GM12878 (cell line): Measurements from ENCODE around the gene ATP6V0E2. TPM values are rescaled to one million over a fixed set of nuclear protein-coding genes. Genes with fewer than 3 reads are reported as not detected.

Experiments used
- ATAC-seq: fragments of 200-7000 bp; cut with Tn5 transposase; 3 replicates; pipeline ENCODE4 v1.9.1; 2020; ENCODE audit warnings: mild to moderate bottlenecking, moderate library complexity
- BruUV-seq: library from RNA; stranded (reverse); fragments of 400-500 nt; replicated peaks from 2 replicates; lab custom pipeline; 2021; lab: Mats Ljungman, UMichigan
- CTCF ChIA-PET: fragments of 300-600 bp; sonication (Branson Sonifier 250); formaldehyde crosslinking; extraction: SDS; loops from one replicate; lab custom pipeline; 2021; ENCODE audit warnings: inconsistent platforms; lab: Yijun Ruan, JAX
- POLR2A ChIA-PET: fragments of 350-600 bp; formaldehyde crosslinking; extraction: SDS; loops from one replicate; lab custom pipeline; 2021; ENCODE audit warnings: inconsistent platforms; lab: Charles Lee
- RAD21 ChIA-PET: fragments of 300-600 bp; sonication (Branson Sonifier 250); formaldehyde crosslinking; loops from one replicate; lab custom pipeline; 2023; ENCODE audit warnings: antibody characterized with exemption; ENCODE audit not compliant: unreplicated experiment; lab: Charles Lee
- SMC1A ChIA-PET: fragments of 300-600 bp; sonication (Branson Sonifier 250); formaldehyde crosslinking; loops from one replicate; lab custom pipeline; 2023; ENCODE audit not compliant: unreplicated experiment, uncharacterized antibody; lab: Charles Lee
- DNase-seq: peaks from one replicate; pipeline ENCODE4 v3.0.0-alpha.2; 2011; ENCODE audit warnings: low read depth, low spot score
- FAIRE-seq: peaks from 3 replicates; lab custom pipeline; 2011; peaks lifted over from hg19 to GRCh38; lab: Jason Lieb, UNC
- H2AFZ ChIP-seq: 2 replicates; pipeline ENCODE4 v1.6.0; 2011; ENCODE audit warnings: low read depth, low read length, control low read depth; ENCODE audit not compliant: control insufficient read depth
- H3K27ac ChIP-seq: 2 replicates; pipeline ENCODE4 v1.5.1; 2011; ENCODE audit warnings: control low read depth; ENCODE audit not compliant: control insufficient read depth, insufficient read depth
- H3K27me3 ChIP-seq, 2 experiments: replicated peaks in 1 of 2; 2 replicates each; pipeline versions ENCODE4 v1.6.0 to v1.6.1; 2011; ENCODE audit warnings: low read length in 1 of 2; ENCODE audit not compliant: control insufficient read depth in 2 of 2, insufficient read depth in 2 of 2
- H3K36me3 ChIP-seq, 2 experiments: 2 replicates each; pipeline ENCODE4 v1.5.1; 2011; ENCODE audit warnings: low read length in 1 of 2; ENCODE audit not compliant: control insufficient read depth in 2 of 2, insufficient read depth in 2 of 2
- H3K4me1 ChIP-seq: 2 replicates; pipeline ENCODE4 v1.6.1; 2011; ENCODE audit warnings: mild to moderate bottlenecking, low read length, moderate library complexity, mixed read lengths; ENCODE audit not compliant: control insufficient read depth, insufficient read depth
- H3K4me2 ChIP-seq: 2 replicates; pipeline ENCODE4 v1.6.0; 2011; ENCODE audit warnings: control low read depth; ENCODE audit not compliant: control insufficient read depth, insufficient read depth
- H3K4me3 ChIP-seq: fragments of 200-600 bp; sonication (generic); 2 replicates; pipeline ENCODE4 v1.5.1; 2016
- H3K79me2 ChIP-seq: 2 replicates; pipeline ENCODE4 v1.6.0; 2011; ENCODE audit warnings: low read length; ENCODE audit not compliant: control insufficient read depth, insufficient read depth
- H3K9ac ChIP-seq: 2 replicates; pipeline ENCODE4 v1.8.0; 2011; ENCODE audit warnings: low read length, control low read depth, mixed read lengths; ENCODE audit not compliant: control insufficient read depth, insufficient read depth
- H3K9me3 ChIP-seq: replicated peaks from 3 replicates; pipeline ENCODE4 v1.5.1; 2011; ENCODE audit warnings: mild to moderate bottlenecking, low read length; ENCODE audit not compliant: control insufficient read depth, insufficient read depth
- H4K20me1 ChIP-seq: 2 replicates; pipeline ENCODE4 v1.6.0; 2011; ENCODE audit not compliant: control insufficient read depth, insufficient read depth
- ATF3 ChIP-seq: IDR thresholded peaks from 2 replicates; pipeline ENCODE4 v1.6.1; 2011; ENCODE audit warnings: low read depth, mild to moderate bottlenecking, low read length, moderate library complexity, borderline replicate concordance; ENCODE audit errors: extremely low read depth
- BCL11A ChIP-seq: IDR thresholded peaks from 2 replicates; pipeline ENCODE4 v1.6.1; 2011; ENCODE audit warnings: low read depth, low read length
- JUNB ChIP-seq: IDR thresholded peaks from 2 replicates; pipeline ENCODE4 v1.6.1; 2016; ENCODE audit warnings: antibody characterized with exemption, mild to moderate bottlenecking
- KAT2A ChIP-seq: conservative IDR thresholded peaks from 2 replicates; pipeline ENCODE4 v1.6.1; 2011; ENCODE audit warnings: low read depth, low read length; ENCODE audit not compliant: control insufficient read depth
- MXI1 ChIP-seq: fragments of 150-350 bp; IDR thresholded peaks from 2 replicates; pipeline ENCODE4 v1.6.1; 2011; ENCODE audit warnings: low read depth, mild to moderate bottlenecking, inconsistent platforms, low read length, improper control_type of control experiment
- NRF1 ChIP-seq: conservative IDR thresholded peaks from 2 replicates; pipeline ENCODE4 v1.6.1; 2011; ENCODE audit warnings: mild to moderate bottlenecking, low read depth, low read length, improper control_type of control experiment
- RCOR1 ChIP-seq: conservative IDR thresholded peaks from 2 replicates; pipeline ENCODE4 v1.6.1; 2012; ENCODE audit warnings: low read depth, low read length, improper control_type of control experiment
- SIN3A ChIP-seq: IDR thresholded peaks from 2 replicates; pipeline ENCODE4 v1.6.1; 2012; ENCODE audit warnings: low read depth, low read length, improper control_type of control experiment
- SIX5 ChIP-seq: IDR thresholded peaks from 2 replicates; pipeline ENCODE4 v1.6.1; 2011; ENCODE audit warnings: mild to moderate bottlenecking, low read depth, low read length, moderate library complexity; ENCODE audit not compliant: severe bottlenecking
- TARDBP ChIP-seq: IDR thresholded peaks from 2 replicates; pipeline ENCODE4 v1.6.1; 2016; ENCODE audit warnings: borderline replicate concordance
- ZBTB33 ChIP-seq: fragments of 450-650 bp; IDR thresholded peaks from 2 replicates; pipeline ENCODE4 v1.6.1; 2017; ENCODE audit warnings: mild to moderate bottlenecking
- ZNF24 ChIP-seq: fragments of 450-650 bp; IDR thresholded peaks from 2 replicates; pipeline ENCODE4 v1.6.1; 2017; ENCODE audit warnings: antibody characterized with exemption, mild to moderate bottlenecking
- ZNF274 ChIP-seq: IDR thresholded peaks from one replicate; pipeline ENCODE4 v1.8.0; 2011; ENCODE audit not compliant: insufficient read length, insufficient read depth
- WGBS: methylation state at CpG from one replicate; pipeline ENCODE4 v1.1.6; 2016; ENCODE audit warnings: low lambda C conversion rate; ENCODE audit not compliant: insufficient replicate concordance, insufficient coverage; ENCODE audit errors: missing lambda C conversion rate; 5-methylcytosine and 5-hydroxymethylcytosine counted together
- in situ Hi-C: fragments of 300-500 bp; cut with MboI; formaldehyde crosslinking; loops from 9 replicates; pipeline ENCODE4 v1.14.3; 2018; ENCODE audit warnings: mixed read lengths
- intact Hi-C: fragments of 100-400 bp; cut with micrococcal nuclease; formaldehyde crosslinking; loops from one replicate; pipeline ENCODE4 v1.14.2; 2022; ENCODE audit not compliant: unreplicated experiment
- polyA plus RNA-seq, 11 experiments: library from polyadenylated mRNA; depleted of rRNA in 4 of 11; unstranded in 6 of 11; stranded (reverse) in 5 of 11; fragments of >200 nt; fragmentation: Nextera tagmentation in 4 of 11; fragmentation: Illumina TruSeq in 1 of 11; extraction: Ambion mirVana in 4 of 11; extraction: Trizol in 1 of 11; gene quantifications; 1 replicate in 1 of 11; 2 replicates in 10 of 11; pipeline versions ENCODE4 v1.2.1 to v1.2.3, GENCODE V29; 2011 to 2016; ENCODE audit warnings: inconsistent platforms in 2 of 11, missing spikeins in 2 of 11, low read depth in 1 of 11
- total RNA-seq, 4 experiments: library from RNA; depleted of rRNA in 3 of 4; stranded (reverse); fragments of >200 nt in 3 of 4; fragmentation: Illumina TruSeq in 1 of 4; extraction: Trizol in 1 of 4; gene quantifications; 2 replicates each; pipeline versions ENCODE4 v1.2.1 to v1.2.3, GENCODE V29; 2013 to 2021
- TF ChIP-seq, protein P1 (sequence below): fragments of 450-650 bp; IDR thresholded peaks from 2 replicates; pipeline ENCODE4 v1.6.1; 2017; ENCODE audit warnings: borderline replicate concordance

ATP6V0E2 gene
- total and polyA plus RNA-seq, 10 of the 15 experiments (the other 5 are each of a cell fraction or from before 2014, with no cell fraction given), result 1.5 to 54.7 (median 27.6) TPM

GRCh38 chr7:149854611-149855360, 19.0 kb upstream of the ATP6V0E2 start:
- no peak for FAIRE-seq
- no peak overlapping the region for H2AFZ ChIP-seq
- WGBS, result 45% methylated on average over 13 of the region's 13 CpGs
- intact Hi-C loops (no loop called here), in situ Hi-C loops (no loop called here)
- ATAC-seq, result no peak
- SMC1A ChIA-PET, result interaction anchor here (0.6 kb wide), 1 partner anchor 512 kb away, joined by 3 read pairs; no protein-coding TSS in a partner anchor
- H3K9me3 ChIP-seq, result no peaks in the 10 kb centered on the region
- H3K36me3 ChIP-seq, result no peaks in the 10 kb centered on the region
- no peak overlapping the region for H3K9ac ChIP-seq
- H3K4me1 ChIP-seq, result no peaks in the 10 kb centered on the region
- H3K27me3 ChIP-seq, result no peaks in the 10 kb centered on the region
- CTCF ChIA-PET, result no interaction called here
- no peak overlapping the region for H3K27ac ChIP-seq
- TF ChIP-seq RCOR1 (no peak), TARDBP (no peak), ZNF274 (no peak), NRF1 (no peak), MXI1 (no peak), ATF3 (no peak), BCL11A (no peak), SIN3A (no peak), SIX5 (no peak), KAT2A (no peak), ZNF24 (no peak), JUNB (no peak), ZBTB33 (no peak)
- TF ChIP-seq, protein P1, sequence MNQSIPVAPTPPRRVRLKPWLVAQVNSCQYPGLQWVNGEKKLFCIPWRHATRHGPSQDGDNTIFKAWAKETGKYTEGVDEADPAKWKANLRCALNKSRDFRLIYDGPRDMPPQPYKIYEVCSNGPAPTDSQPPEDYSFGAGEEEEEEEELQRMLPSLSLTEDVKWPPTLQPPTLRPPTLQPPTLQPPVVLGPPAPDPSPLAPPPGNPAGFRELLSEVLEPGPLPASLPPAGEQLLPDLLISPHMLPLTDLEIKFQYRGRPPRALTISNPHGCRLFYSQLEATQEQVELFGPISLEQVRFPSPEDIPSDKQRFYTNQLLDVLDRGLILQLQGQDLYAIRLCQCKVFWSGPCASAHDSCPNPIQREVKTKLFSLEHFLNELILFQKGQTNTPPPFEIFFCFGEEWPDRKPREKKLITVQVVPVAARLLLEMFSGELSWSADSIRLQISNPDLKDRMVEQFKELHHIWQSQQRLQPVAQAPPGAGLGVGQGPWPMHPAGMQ, result no peak
- TF ChIP-seq, all 136 proteins: peak for 0
- ChIA-PET RAD21 (no interaction called here), POLR2A (no interaction called here)
- Histone ChIP-seq H3K4me2 (no peak overlapping the region), H3K79me2 (no peaks in the 10 kb centered on the region), H4K20me1 (no peaks in the 10 kb centered on the region), H3K4me3 (no peak overlapping the region)
- no TSS peak for BruUV-seq
- DNase-seq, result no peak
